Measurements from ENCODE around the gene OGFRL1. TPM values are rescaled to one million over a fixed set of nuclear protein-coding genes. Genes with fewer than 3 reads are reported as not detected.
A peak's percentile ranks its signal among the peaks of the same experiment; 100 is the strongest.

Gene OGFRL1
- total RNA-seq, 1 donor from 2014 or later, result 35.3 TPM

- H3K4me3 ChIP-seq (ENCODE audit: insufficient read depth, low read depth, low read length), result no peak overlapping the region
- TF ChIP-seq EZH2 (IDR thresholded peaks at IDR 0.05; ENCODE audit: insufficient read depth, low read length), result no peak
- TF ChIP-seq, protein P1, sequence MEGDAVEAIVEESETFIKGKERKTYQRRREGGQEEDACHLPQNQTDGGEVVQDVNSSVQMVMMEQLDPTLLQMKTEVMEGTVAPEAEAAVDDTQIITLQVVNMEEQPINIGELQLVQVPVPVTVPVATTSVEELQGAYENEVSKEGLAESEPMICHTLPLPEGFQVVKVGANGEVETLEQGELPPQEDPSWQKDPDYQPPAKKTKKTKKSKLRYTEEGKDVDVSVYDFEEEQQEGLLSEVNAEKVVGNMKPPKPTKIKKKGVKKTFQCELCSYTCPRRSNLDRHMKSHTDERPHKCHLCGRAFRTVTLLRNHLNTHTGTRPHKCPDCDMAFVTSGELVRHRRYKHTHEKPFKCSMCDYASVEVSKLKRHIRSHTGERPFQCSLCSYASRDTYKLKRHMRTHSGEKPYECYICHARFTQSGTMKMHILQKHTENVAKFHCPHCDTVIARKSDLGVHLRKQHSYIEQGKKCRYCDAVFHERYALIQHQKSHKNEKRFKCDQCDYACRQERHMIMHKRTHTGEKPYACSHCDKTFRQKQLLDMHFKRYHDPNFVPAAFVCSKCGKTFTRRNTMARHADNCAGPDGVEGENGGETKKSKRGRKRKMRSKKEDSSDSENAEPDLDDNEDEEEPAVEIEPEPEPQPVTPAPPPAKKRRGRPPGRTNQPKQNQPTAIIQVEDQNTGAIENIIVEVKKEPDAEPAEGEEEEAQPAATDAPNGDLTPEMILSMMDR (IDR thresholded peaks at IDR 0.05; ENCODE audit: insufficient read depth, low read depth, low read length), result no peak
- H3K27me3 ChIP-seq (ENCODE audit: insufficient read depth, low read length), result no peaks in the 10 kb centered on the region
- no peak overlapping the region for H3K27ac ChIP-seq (ENCODE audit: low read depth, low read length)
- peak overlapping the region; percentile 39 for H3K4me2 ChIP-seq (ENCODE audit: low read length)
- H4K20me1 ChIP-seq (ENCODE audit: insufficient read depth, low read length), result no peaks in the 10 kb centered on the region
- H3K36me3 ChIP-seq (ENCODE audit: insufficient read depth, low read length), result no peaks in the 10 kb centered on the region
- H3K27me3 Mint-ChIP-seq (ENCODE audit: low read depth, unreplicated experiment), result no peaks in the 10 kb centered on the region
- H3K9me3 ChIP-seq (ENCODE audit: insufficient read depth, low read depth, low read length), result no peaks in the 10 kb centered on the region
- no peaks in the 10 kb centered on the region for H3K79me2 ChIP-seq (ENCODE audit: insufficient read depth, low read length)
- peak overlapping the region; percentile 78 for H3K27ac Mint-ChIP-seq (ENCODE audit: unreplicated experiment)
- H3K36me3 Mint-ChIP-seq (ENCODE audit: low read depth, unreplicated experiment), result no peaks in the 10 kb centered on the region
- H3K4me1 ChIP-seq (ENCODE audit: insufficient read depth, low read length), result peaks cover 25% of the 10 kb centered on the region
- no peak for DNase-seq (ENCODE audit: low read depth)
- no peak overlapping the region for H2AFZ ChIP-seq (ENCODE audit: low read depth, low read length)
- H3K9me3 Mint-ChIP-seq (ENCODE audit: unreplicated experiment), result no peaks in the 10 kb centered on the region
- H3K4me1 Mint-ChIP-seq (ENCODE audit: low read depth, unreplicated experiment), result peaks cover 34% of the 10 kb centered on the region
- no peak overlapping the region for H3K9ac ChIP-seq (ENCODE audit: low read length)
- FAIRE-seq, result no peak
- no peak overlapping the region for H3K4me3 Mint-ChIP-seq (ENCODE audit: unreplicated experiment)
Measured at GRCh38 chr6:71248878-71249544, 39.6 kb upstream of the OGFRL1 start.

- Histone ChIP-seq H3K9me3 (ENCODE audit: insufficient read depth, low read depth, low read length) (no peaks in the 10 kb centered on the region), H3K4me2 (ENCODE audit: low read length) (peak overlapping the region; percentile 64), H4K20me1 (ENCODE audit: insufficient read depth, low read length) (no peaks in the 10 kb centered on the region), H3K4me1 (ENCODE audit: insufficient read depth, low read length) (peaks cover 25% of the 10 kb centered on the region), H2AFZ (ENCODE audit: low read depth, low read length) (peak overlapping the region; percentile 30), H3K4me3 (ENCODE audit: insufficient read depth, low read depth, low read length) (no peak overlapping the region), H3K9ac (ENCODE audit: low read length) (no peak overlapping the region), H3K36me3 (ENCODE audit: insufficient read depth, low read length) (no peaks in the 10 kb centered on the region), H3K27ac (ENCODE audit: low read depth, low read length) (peak overlapping the region; percentile 18), H3K79me2 (ENCODE audit: insufficient read depth, low read length) (no peaks in the 10 kb centered on the region), H3K27me3 (ENCODE audit: insufficient read depth, low read length) (no peaks in the 10 kb centered on the region)
- FAIRE-seq (peak; percentile 73), DNase-seq (ENCODE audit: low read depth) (peak; percentile 74)
- H3K9me3 Mint-ChIP-seq (ENCODE audit: unreplicated experiment), result no peaks in the 10 kb centered on the region
- H3K27ac Mint-ChIP-seq (ENCODE audit: unreplicated experiment), result peak overlapping the region; percentile 88
- no peaks in the 10 kb centered on the region for H3K36me3 Mint-ChIP-seq (ENCODE audit: low read depth, unreplicated experiment)
- peak overlapping the region; percentile 47 for H3K4me3 Mint-ChIP-seq (ENCODE audit: unreplicated experiment)
- peaks cover 34% of the 10 kb centered on the region for H3K4me1 Mint-ChIP-seq (ENCODE audit: low read depth, unreplicated experiment)
- H3K27me3 Mint-ChIP-seq (ENCODE audit: low read depth, unreplicated experiment), result no peaks in the 10 kb centered on the region
- TF ChIP-seq, protein P1 (IDR thresholded peaks at IDR 0.05; ENCODE audit: insufficient read depth, low read depth, low read length), result no peak
- no peak for TF ChIP-seq EZH2 (IDR thresholded peaks at IDR 0.05; ENCODE audit: insufficient read depth, low read length)
Measured at GRCh38 chr6:71250099-71250602, 38.5 kb upstream of the OGFRL1 start.

DNA sequence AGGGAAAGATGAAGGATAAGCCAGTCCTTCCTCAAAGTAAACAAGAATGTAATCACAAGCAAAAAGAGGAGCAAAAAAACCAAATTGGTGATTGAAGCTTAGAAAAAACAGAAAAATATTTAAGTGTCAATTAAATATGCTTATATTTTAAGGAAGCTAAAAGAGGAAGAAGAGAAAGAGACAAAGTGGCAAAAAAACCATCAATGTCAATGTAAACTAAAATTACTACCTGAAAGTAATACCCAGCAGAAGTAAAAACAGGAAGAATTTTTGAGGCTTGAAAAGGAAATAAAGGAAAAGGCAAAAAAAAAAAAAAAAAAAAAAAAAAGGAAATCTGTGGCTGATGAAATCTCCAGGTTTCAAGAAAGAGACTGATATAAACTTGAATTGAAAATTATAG lies 36.2 kb upstream of the OGFRL1 start:
- no peaks in the 10 kb centered on the region for H3K9me3 Mint-ChIP-seq (ENCODE audit: unreplicated experiment)
- no peak overlapping the region for H3K4me3 ChIP-seq (ENCODE audit: insufficient read depth, low read depth, low read length)
- peaks cover 36% of the 10 kb centered on the region for H3K4me1 Mint-ChIP-seq (ENCODE audit: low read depth, unreplicated experiment)
- H3K4me3 Mint-ChIP-seq (ENCODE audit: unreplicated experiment), result no peak overlapping the region
- no peak for TF ChIP-seq EZH2 (IDR thresholded peaks at IDR 0.05; ENCODE audit: insufficient read depth, low read length)
- TF ChIP-seq, protein P1 (IDR thresholded peaks at IDR 0.05; ENCODE audit: insufficient read depth, low read depth, low read length), result no peak
- H3K9ac ChIP-seq (ENCODE audit: low read length), result no peak overlapping the region
- H3K36me3 ChIP-seq (ENCODE audit: insufficient read depth, low read length), result no peaks in the 10 kb centered on the region
- H3K27me3 Mint-ChIP-seq (ENCODE audit: low read depth, unreplicated experiment), result peaks cover 2% of the 10 kb centered on the region
- no peak overlapping the region for H2AFZ ChIP-seq (ENCODE audit: low read depth, low read length)
- no peaks in the 10 kb centered on the region for H3K27me3 ChIP-seq (ENCODE audit: insufficient read depth, low read length)
- H3K4me1 ChIP-seq (ENCODE audit: insufficient read depth, low read length), result peaks cover 25% of the 10 kb centered on the region
- no peak for FAIRE-seq
- H3K36me3 Mint-ChIP-seq (ENCODE audit: low read depth, unreplicated experiment), result no peaks in the 10 kb centered on the region
- DNase-seq (ENCODE audit: low read depth), result no peak
- no peak overlapping the region for H3K27ac Mint-ChIP-seq (ENCODE audit: unreplicated experiment)
- H3K79me2 ChIP-seq (ENCODE audit: insufficient read depth, low read length), result no peaks in the 10 kb centered on the region
- no peak overlapping the region for H3K4me2 ChIP-seq (ENCODE audit: low read length)
- H4K20me1 ChIP-seq (ENCODE audit: insufficient read depth, low read length), result no peaks in the 10 kb centered on the region
- no peak overlapping the region for H3K27ac ChIP-seq (ENCODE audit: low read depth, low read length)
- no peaks in the 10 kb centered on the region for H3K9me3 ChIP-seq (ENCODE audit: insufficient read depth, low read depth, low read length)

Measured in astrocyte (in vitro differentiated cells and primary cell).